HG02759 (cell line): ENCODE data around the gene BCAS2.

Source experiments
- ATAC-seq: cut with Tn5 transposase; IDR thresholded peaks from one replicate; pipeline ENCODE4 v1.9.1; 2021; ENCODE audit warnings: mild to moderate bottlenecking, moderate library complexity; ENCODE audit not compliant: unreplicated experiment

Gene BCAS2

GRCh38 chr1:114561333-114561732 lies 20.1 kb downstream of the BCAS2 start:
- no peak for ATAC-seq

- peak; percentile 57 for ATAC-seq
Observed at GRCh38 chr1:114559356-114559755, 22.1 kb downstream of the BCAS2 start.

GRCh38 chr1:114558544-114558943 lies 22.9 kb downstream of the BCAS2 start:
- ATAC-seq: no peak

GRCh38 chr1:114554577-114554976 lies 26.8 kb downstream of the BCAS2 start:
- no peak for ATAC-seq

- no peak for ATAC-seq
Observed at GRCh38 chr1:114552106-114552639, 29.2 kb downstream of the BCAS2 start.

- no peak for ATAC-seq
Observed at GRCh38 chr1:114551400-114551799, 30.0 kb downstream of the BCAS2 start.

- no peak for ATAC-seq
Observed at GRCh38 chr1:114550336-114550735, 31.1 kb downstream of the BCAS2 start.

GRCh38 chr1:114549137-114549536 lies 32.3 kb downstream of the BCAS2 start:
- ATAC-seq: no peak

GRCh38 chr1:114547076-114547475 lies 34.3 kb downstream of the BCAS2 start:
- ATAC-seq: no peak

- no peak for ATAC-seq
Observed at GRCh38 chr1:114545796-114546195, 35.6 kb downstream of the BCAS2 start.

GRCh38 chr1:114545315-114545714 lies 36.1 kb downstream of the BCAS2 start:
- ATAC-seq: no peak

- no peak for ATAC-seq
Observed at GRCh38 chr1:114540821-114541220, 40.6 kb downstream of the BCAS2 start.

- no peak for ATAC-seq
Observed at GRCh38 chr1:114540272-114540671, 41.1 kb downstream of the BCAS2 start.

- ATAC-seq: no peak
Observed at GRCh38 chr1:114536043-114536442, 45.4 kb downstream of the BCAS2 start.

- no peak for ATAC-seq
Observed at GRCh38 chr1:114535401-114535800, 46.0 kb downstream of the BCAS2 start.

- no peak for ATAC-seq
Observed at GRCh38 chr1:114531094-114531493, 50.3 kb downstream of the BCAS2 start.

- no peak for ATAC-seq
Observed at GRCh38 chr1:114530224-114530623, 51.2 kb downstream of the BCAS2 start.

GRCh38 chr1:114524944-114525343 lies 56.5 kb downstream of the BCAS2 start:
- no peak for ATAC-seq

GRCh38 chr1:114522264-114522575 lies 59.2 kb downstream of the BCAS2 start:
- no peak for ATAC-seq

- no peak for ATAC-seq
Observed at GRCh38 chr1:114521396-114522263, 59.8 kb downstream of the BCAS2 start.
